Activated B cell treated with CpG ODN at 0.5 μM for 24 hours (primary cell): ENCODE data around the gene CINP. TPM values are rescaled to one million over a fixed set of nuclear protein-coding genes. Genes with fewer than 3 reads are reported as not detected.
"Not testable (repeated sequence)": the region's sequence is repeated elsewhere in the genome, so short reads cannot be mapped to it uniquely, and the experiment has no call there.

Experiments
- ATAC-seq: fragments of 200-7000 bp; cut with Tn5 transposase; one replicate; pipeline ENCODE4 v1.10.0; 2021; ENCODE audit warnings: low read depth, mild to moderate bottlenecking, moderate library complexity
- CTCF ChIA-PET: fragments of 350-600 bp; sonication (Branson Sonifier 250); formaldehyde crosslinking; loops from one replicate; lab custom pipeline; 2021; ENCODE audit warnings: antibody characterized with exemption; lab: Charles Lee
- POLR2A ChIA-PET: fragments of 350-600 bp; sonication (Branson Sonifier 250); formaldehyde crosslinking; loops from one replicate; lab custom pipeline; 2021; ENCODE audit warnings: antibody characterized with exemption; lab: Charles Lee
- DNase-seq: peaks from one replicate; pipeline ENCODE4 v3.0.0; 2022
- H3K27ac Mint-ChIP-seq: one replicate; pipeline ENCODE4 v1.8.0; 2020; ENCODE audit warnings: mixed read lengths
- H3K27me3 Mint-ChIP-seq: one replicate; pipeline ENCODE4 v1.8.0; 2021; ENCODE audit warnings: mixed read lengths
- H3K36me3 Mint-ChIP-seq: one replicate; pipeline ENCODE4 v1.8.0; 2021; ENCODE audit warnings: low read depth, mixed read lengths
- H3K4me1 Mint-ChIP-seq: one replicate; pipeline ENCODE4 v1.8.0; 2021; ENCODE audit warnings: mixed read lengths
- H3K4me3 Mint-ChIP-seq: one replicate; pipeline ENCODE4 v1.8.0; 2020; ENCODE audit warnings: mild to moderate bottlenecking, mixed read lengths
- H3K9me3 Mint-ChIP-seq: one replicate; pipeline ENCODE4 v1.8.0; 2020; ENCODE audit warnings: mixed read lengths
- CTCF ChIP-seq: fragments of 200-600 bp; IDR thresholded peaks from one replicate; pipeline ENCODE4 v1.8.0; 2022; ENCODE audit warnings: antibody characterized with exemption, mild to moderate bottlenecking
- intact Hi-C: fragments of 100-400 bp; cut with micrococcal nuclease; formaldehyde crosslinking; loops from one replicate; pipeline ENCODE4 v1.15.1; 2024
- total RNA-seq: library from RNA; stranded (reverse); gene quantifications from 2 replicates; pipeline ENCODE4 v1.2.3, GENCODE V29; 2022

The CINP gene
- total RNA-seq, 1 donor from 2014 or later, result 57.5 TPM

DNA sequence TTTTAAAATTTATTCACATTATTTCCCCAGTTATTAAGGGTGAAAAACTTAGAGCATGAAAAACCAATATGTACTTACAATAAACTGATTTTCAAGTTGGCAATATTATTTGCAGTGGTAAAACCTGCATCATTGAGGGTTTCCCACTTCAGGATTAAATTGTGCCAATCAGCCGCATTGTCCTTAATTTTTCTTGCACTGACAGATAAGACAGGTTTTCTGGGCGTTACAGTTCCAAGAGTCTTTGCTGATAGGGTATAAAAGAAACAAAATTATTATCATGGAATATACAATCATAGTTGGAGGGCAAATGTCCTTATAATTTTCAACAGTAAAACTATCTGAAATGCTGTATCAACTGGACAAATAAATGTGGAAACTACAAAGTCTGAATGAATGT, 3.3 kb downstream of the CINP start:
- intact Hi-C loops, result no loop called here
- no peak for TF ChIP-seq CTCF
- ChIA-PET POLR2A (no interaction called here), CTCF (no interaction called here)
- H3K9me3 Mint-ChIP-seq, result no peaks in the 10 kb centered on the region
- H3K4me1 Mint-ChIP-seq, result peaks cover 29% of the 10 kb centered on the region
- H3K27me3 Mint-ChIP-seq, result no peaks in the 10 kb centered on the region
- no peak for DNase-seq
- ATAC-seq, result no peak
- H3K36me3 Mint-ChIP-seq, result peaks cover 62% of the 10 kb centered on the region
- H3K27ac Mint-ChIP-seq, result no peak overlapping the region
- no peak overlapping the region for H3K4me3 Mint-ChIP-seq

- Mint-ChIP-seq H3K4me1 (peaks cover 12% of the 10 kb centered on the region), H3K27ac (no peak overlapping the region), H3K9me3 (no peaks in the 10 kb centered on the region), H3K4me3 (no peak overlapping the region), H3K27me3 (no peaks in the 10 kb centered on the region), H3K36me3 (peaks cover 75% of the 10 kb centered on the region)
- intact Hi-C loops, result no loop called here
- no peak for DNase-seq
- POLR2A ChIA-PET, result no interaction called here
- CTCF ChIA-PET, result no interaction called here
- no peak for ATAC-seq
- TF ChIP-seq CTCF, result no peak
These were observed 6.4 kb downstream of the CINP start for GRCh38 chr14:102356280-102356679.

DNA sequence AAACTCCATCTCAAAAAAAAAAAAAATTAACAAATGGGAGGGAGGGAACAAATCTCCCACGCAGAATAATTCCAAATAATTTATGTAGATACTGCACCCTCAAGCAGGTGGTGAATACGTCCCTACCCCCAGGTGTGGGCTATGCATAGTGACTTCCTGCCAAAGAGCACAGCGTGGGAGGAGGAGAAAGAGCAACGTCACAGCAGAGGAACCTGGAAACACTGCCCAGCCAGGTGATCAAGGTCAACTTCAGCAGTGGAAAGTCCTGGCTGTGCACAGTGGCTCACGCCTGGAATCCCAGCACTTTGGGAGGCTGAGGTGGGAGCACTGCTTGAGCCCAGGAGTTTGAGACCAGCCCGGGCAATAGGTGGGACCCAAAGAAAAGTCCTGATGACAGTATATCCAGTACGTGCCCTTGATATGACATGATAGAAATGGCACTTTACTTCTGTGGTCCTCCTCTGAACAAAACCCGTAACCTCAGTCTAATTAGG, 9.5 kb downstream of the CINP start:
- no peak overlapping the region for H3K27ac Mint-ChIP-seq
- POLR2A ChIA-PET, result interaction anchor here (1.5 kb wide), 1 partner anchor 9 kb away, joined by 3 read pairs; the partner anchor contains the start of genes CINP and TECPR2
- ATAC-seq (no peak), DNase-seq (no peak)
- CTCF ChIA-PET, result no interaction called here
- no peaks in the 10 kb centered on the region for H3K27me3 Mint-ChIP-seq
- no peaks in the 10 kb centered on the region for H3K9me3 Mint-ChIP-seq
- H3K4me1 Mint-ChIP-seq, result no peaks in the 10 kb centered on the region
- H3K36me3 Mint-ChIP-seq, result peaks cover 84% of the 10 kb centered on the region
- intact Hi-C loops, result no loop called here
- no peak for TF ChIP-seq CTCF
- H3K4me3 Mint-ChIP-seq, result no peak overlapping the region

DNA sequence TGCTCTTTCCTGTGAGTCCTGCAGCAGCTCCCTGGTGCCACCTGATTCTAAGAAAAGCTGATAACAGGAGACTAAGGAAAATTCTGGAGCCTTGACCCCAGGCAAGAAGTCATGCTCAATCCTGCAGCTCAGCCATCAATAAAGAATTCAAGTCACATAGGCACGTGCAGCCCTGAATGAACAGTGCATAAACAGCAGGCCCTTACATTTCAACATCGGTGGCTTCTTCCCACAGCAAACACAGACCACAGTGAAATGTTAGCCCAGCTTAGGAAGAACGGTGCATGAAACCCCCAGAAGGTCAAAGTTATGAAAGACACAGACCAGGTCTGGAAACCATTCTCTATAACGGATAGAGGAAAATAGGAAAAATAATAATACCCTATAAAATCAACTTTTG, 10.5 kb downstream of the CINP start:
- POLR2A ChIA-PET, result no interaction called here

GRCh38 chr14:102351593-102351992, 11.1 kb downstream of the CINP start:
- POLR2A ChIA-PET, DNase-seq, H3K4me3 Mint-ChIP-seq, ATAC-seq, intact Hi-C loops, H3K9me3 Mint-ChIP-seq, H3K27ac Mint-ChIP-seq, CTCF ChIA-PET, H3K4me1 Mint-ChIP-seq, H3K27me3 Mint-ChIP-seq: not testable (repeated sequence)
- H3K36me3 Mint-ChIP-seq, result peaks cover 85% of the 10 kb centered on the region

More for the DNA sequence above, 10.5 kb downstream of the CINP start:
- TF ChIP-seq CTCF, result no peak
- H3K36me3 Mint-ChIP-seq, result peaks cover 84% of the 10 kb centered on the region
- no peak for ATAC-seq
- H3K4me3 Mint-ChIP-seq, result no peak overlapping the region
- H3K27me3 Mint-ChIP-seq, result no peaks in the 10 kb centered on the region
- CTCF ChIA-PET, result no interaction called here
- no peaks in the 10 kb centered on the region for H3K4me1 Mint-ChIP-seq
- no peak for DNase-seq
- no peak overlapping the region for H3K27ac Mint-ChIP-seq
- no peaks in the 10 kb centered on the region for H3K9me3 Mint-ChIP-seq
- intact Hi-C loops, result no loop called here

DNA sequence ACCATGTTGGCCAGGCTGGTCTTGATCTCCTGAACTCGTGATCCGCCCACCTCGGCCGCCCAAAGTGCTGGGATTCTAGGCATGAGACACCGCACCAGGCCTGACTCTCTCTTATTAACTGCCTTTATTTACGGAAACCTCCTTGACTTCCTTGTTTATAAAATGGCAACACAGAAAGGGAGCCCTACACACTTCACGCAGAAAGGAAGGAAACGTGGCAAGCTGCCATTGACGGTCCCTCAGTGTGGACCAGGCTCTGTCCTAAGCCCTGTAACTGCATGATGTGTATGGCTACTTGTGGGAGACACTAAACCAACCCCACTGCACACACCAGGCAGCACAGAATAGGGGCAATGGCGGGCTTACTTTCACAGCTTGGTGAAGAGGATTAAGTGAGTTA, 11.7 kb downstream of the CINP start:
- no peak for ATAC-seq
- Mint-ChIP-seq H3K27me3 (no peaks in the 10 kb centered on the region), H3K4me3 (no peak overlapping the region), H3K27ac (no peak overlapping the region), H3K9me3 (no peaks in the 10 kb centered on the region), H3K36me3 (peaks cover 84% of the 10 kb centered on the region), H3K4me1 (no peaks in the 10 kb centered on the region)
- no peak for DNase-seq
- TF ChIP-seq CTCF, result no peak
- ChIA-PET POLR2A (no interaction called here), CTCF (no interaction called here)
- intact Hi-C loops, result no loop called here
